Panc1 (cell line): Measurements from ENCODE around the gene B3GALNT2. TPM values are rescaled to one million over a fixed set of nuclear protein-coding genes. Genes with fewer than 3 reads are reported as not detected.

Source experiments
- ATAC-seq: fragments of 200-7000 bp; cut with Tn5 transposase; 2 replicates; pipeline ENCODE4 v1.9.1; 2020; ENCODE audit warnings: mild to moderate bottlenecking, moderate library complexity
- BruUV-seq: library from RNA; stranded (reverse); fragments of 400-500 nt; replicated peaks from 2 replicates; lab custom pipeline; 2021; lab: Mats Ljungman, UMichigan
- CTCF ChIA-PET: fragments of 300-600 bp; sonication (Branson Sonifier 250); formaldehyde crosslinking; loops from one replicate; lab custom pipeline; 2022; ENCODE audit warnings: antibody characterized with exemption; lab: Charles Lee
- POLR2A ChIA-PET: fragments of 300-600 bp; sonication (Branson Sonifier 250); formaldehyde crosslinking; loops from one replicate; lab custom pipeline; 2022; ENCODE audit warnings: antibody characterized with exemption; lab: Charles Lee
- DNase-seq: peaks from one replicate; pipeline ENCODE4 v3.0.0-alpha.2; 2010; ENCODE audit warnings: low read depth, low spot score
- H3K27ac ChIP-seq: 2 replicates; pipeline ENCODE4 v1.5.1; 2011; ENCODE audit warnings: mild to moderate bottlenecking, low read length, inconsistent platforms
- H3K27me3 ChIP-seq: fragments of 200-500 bp; sonication (Bioruptor generic); 2 replicates; pipeline ENCODE4 v1.6.0; 2014; ENCODE audit warnings: low read length, inconsistent platforms; ENCODE audit not compliant: control insufficient read depth, insufficient read depth
- H3K36me3 ChIP-seq: fragments of 200-500 bp; sonication (Bioruptor generic); 2 replicates; pipeline ENCODE4 v1.5.1; 2014; ENCODE audit warnings: inconsistent platforms, mild to moderate bottlenecking, low read length, moderate library complexity; ENCODE audit not compliant: control insufficient read depth, insufficient read depth
- H3K4me1 ChIP-seq: 2 replicates; pipeline ENCODE4 v1.5.1; 2011; ENCODE audit warnings: inconsistent platforms, mild to moderate bottlenecking, low read length, moderate library complexity; ENCODE audit not compliant: control insufficient read depth, insufficient read depth
- H3K4me3 ChIP-seq, 2 experiments: 2 replicates each; pipeline ENCODE4 v1.5.1; 2011 to 2012; ENCODE audit warnings: low read depth in 2 of 2, low read length in 2 of 2, mild to moderate bottlenecking in 2 of 2, inconsistent platforms in 1 of 2, moderate library complexity in 1 of 2
- H3K9me3 ChIP-seq: fragments of 200-500 bp; sonication (Bioruptor generic); 2 replicates; pipeline ENCODE4 v1.5.1; 2014; ENCODE audit warnings: low read depth, mild to moderate bottlenecking, inconsistent platforms, low read length, moderate library complexity; ENCODE audit not compliant: control insufficient read depth, insufficient read depth
- CTCF ChIP-seq: fragments of 450-650 bp; IDR thresholded peaks from 2 replicates; pipeline ENCODE4 v1.5.1; 2017; ENCODE audit warnings: mild to moderate bottlenecking
- POLR2AphosphoS5 ChIP-seq: IDR thresholded peaks from 2 replicates; pipeline ENCODE4 v1.6.1; 2012; ENCODE audit warnings: mild to moderate bottlenecking, low read depth, low read length, moderate library complexity
- REST ChIP-seq, 2 experiments: IDR thresholded peaks; 2 replicates each; pipeline ENCODE4 v1.6.1; 2011 to 2012; ENCODE audit warnings: low read depth in 2 of 2, control low read depth in 1 of 2, low read length in 1 of 2, mild to moderate bottlenecking in 1 of 2, moderate library complexity in 1 of 2; ENCODE audit not compliant: insufficient read depth in 1 of 2
- SIN3A ChIP-seq: IDR thresholded peaks from 2 replicates; pipeline ENCODE4 v1.6.1; 2012; ENCODE audit warnings: low read depth, mild to moderate bottlenecking, low read length, moderate library complexity, borderline replicate concordance; ENCODE audit not compliant: insufficient read depth
- TCF7L2 ChIP-seq: IDR thresholded peaks from 2 replicates; pipeline ENCODE4 v1.6.1; 2011; ENCODE audit warnings: mild to moderate bottlenecking, low read depth, low read length, inconsistent platforms
- in situ Hi-C: cut with HindIII; loops from 2 replicates; pipeline ENCODE4 v1.10.0; 2016; ENCODE audit warnings: low sequenced_read_pairs, low pct_unique_long_range_greater_than_20kb
- intact Hi-C: fragments of 100-400 bp; cut with micrococcal nuclease; formaldehyde crosslinking; loops from one replicate; pipeline ENCODE4 v1.10.0; 2022; ENCODE audit not compliant: unreplicated experiment
- total RNA-seq: library from RNA; stranded (reverse); gene quantifications from one replicate; pipeline ENCODE4 v1.2.1, GENCODE V29; 2021; ENCODE audit not compliant: unreplicated experiment

Gene B3GALNT2
- total RNA-seq, 1 experiment from 2014 or later, result 40.7 TPM

DNA sequence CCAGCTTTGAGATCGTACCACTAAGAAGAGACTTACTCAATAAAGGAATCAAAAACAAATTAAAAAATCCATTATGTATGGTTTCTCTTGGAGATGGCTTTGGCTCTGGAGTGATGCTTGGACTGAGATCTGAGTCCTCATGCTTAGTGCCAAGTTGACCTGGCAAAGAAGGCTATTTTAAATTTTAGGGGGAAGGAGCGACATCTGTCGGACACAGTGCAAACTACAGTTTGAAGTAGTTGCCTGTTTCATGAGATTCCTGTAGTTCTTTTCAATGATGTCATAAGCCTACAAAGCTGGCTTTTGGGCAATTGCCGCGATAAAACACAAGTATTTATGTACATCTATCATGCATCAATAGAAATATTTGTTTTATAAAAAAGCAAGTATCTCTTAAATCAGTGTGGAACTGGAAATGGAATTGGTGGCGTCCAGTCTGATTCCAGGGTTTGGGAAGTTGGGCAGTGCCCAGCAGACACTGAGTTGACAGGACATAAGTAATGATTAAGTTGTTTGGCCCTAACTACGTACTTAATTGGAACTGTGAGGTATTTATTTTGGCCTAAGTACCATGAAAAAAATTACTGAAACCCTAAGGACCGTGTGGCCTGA lies 87.1 kb downstream of the B3GALNT2 start:
- no peaks in the 10 kb centered on the region for H3K27me3 ChIP-seq
- TF ChIP-seq TCF7L2 (no peak), REST (IDR thresholded peaks at IDR 0.05; ENCODE audit: insufficient read depth in 1 of 2, low read depth in 2 of 2, low read length in 1 of 2) (no peak), CTCF (peak; percentile 90), SIN3A (no peak), POLR2AphosphoS5 (no peak)
- no peaks in the 10 kb centered on the region for H3K9me3 ChIP-seq
- H3K4me3 ChIP-seq, result no peak overlapping the region
- in situ Hi-C loops (no loop called here), intact Hi-C loops (loop anchor here (1.0 to 5.0 kb wide), 3 partner anchors 50 to 164 kb away; partner anchors contain the start of gene TBCE)
- DNase-seq (peak; percentile 71), ATAC-seq (peak; percentile 83)
- CTCF ChIA-PET, result interaction anchor here (0.5 to 1.3 kb wide), 4 partner anchors 8 to 232 kb away, joined by 3 to 8 read pairs (median 4); no protein-coding TSS in a partner anchor
- peak overlapping the region; percentile 83 for H3K27ac ChIP-seq
- H3K4me1 ChIP-seq, result peaks cover 33% of the 10 kb centered on the region
- H3K36me3 ChIP-seq, result no peaks in the 10 kb centered on the region; the same call in 1 of the 2 replicates
- BruUV-seq, result no TSS peak
- POLR2A ChIA-PET, result interaction anchor here (0.7 kb wide), 1 partner anchor 143 kb away, joined by 3 read pairs; no protein-coding TSS in a partner anchor

- H3K27ac ChIP-seq, result peak overlapping the region; percentile 83
- no peak overlapping the region for H3K4me3 ChIP-seq
- no peaks in the 10 kb centered on the region for H3K9me3 ChIP-seq
- ATAC-seq (0 out of 2 replicates have a peak, but pooled peaks have one; percentile 6), DNase-seq (no peak)
- H3K27me3 ChIP-seq, result no peaks in the 10 kb centered on the region
- ChIA-PET POLR2A (interaction anchor here (0.7 kb wide), 1 partner anchor 142 kb away, joined by 3 read pairs; no protein-coding TSS in a partner anchor), CTCF (interaction anchor here (0.5 to 1.3 kb wide), 5 partner anchors 8 to 232 kb away, joined by 3 to 8 read pairs (median 4); no protein-coding TSS in a partner anchor)
- no TSS peak for BruUV-seq
- H3K4me1 ChIP-seq, result peaks cover 35% of the 10 kb centered on the region
- TF ChIP-seq SIN3A, result no peak
- TF ChIP-seq TCF7L2, result no peak
- TF ChIP-seq POLR2AphosphoS5, result no peak
- no peak for TF ChIP-seq CTCF
- TF ChIP-seq REST (IDR thresholded peaks at IDR 0.05; ENCODE audit: insufficient read depth in 1 of 2, low read depth in 2 of 2, low read length in 1 of 2), result no peak
- in situ Hi-C loops (no loop called here), intact Hi-C loops (loop anchor here (1.0 to 5.0 kb wide), 3 partner anchors 49 to 163 kb away; partner anchors contain the start of gene TBCE)
- H3K36me3 ChIP-seq, result no peaks in the 10 kb centered on the region; the same call in 1 of the 2 replicates
These were observed 87.6 kb downstream of the B3GALNT2 start for GRCh38 chr1:235416662-235417049.
